Activated T-helper 1 cell treated with Interleukin-2 at 50 U/mL for 16 hours (primary cell): Measurements from ENCODE around the gene RFX8.
"Not testable (repeated sequence)": the region's sequence is repeated elsewhere in the genome, so short reads cannot be mapped to it uniquely, and the experiment has no call there.

ENCODE experiments used
- DNase-seq: peaks from one replicate; pipeline ENCODE4 v3.0.0-alpha.2; 2020; ENCODE audit warnings: low read depth

The RFX8 gene

DNA sequence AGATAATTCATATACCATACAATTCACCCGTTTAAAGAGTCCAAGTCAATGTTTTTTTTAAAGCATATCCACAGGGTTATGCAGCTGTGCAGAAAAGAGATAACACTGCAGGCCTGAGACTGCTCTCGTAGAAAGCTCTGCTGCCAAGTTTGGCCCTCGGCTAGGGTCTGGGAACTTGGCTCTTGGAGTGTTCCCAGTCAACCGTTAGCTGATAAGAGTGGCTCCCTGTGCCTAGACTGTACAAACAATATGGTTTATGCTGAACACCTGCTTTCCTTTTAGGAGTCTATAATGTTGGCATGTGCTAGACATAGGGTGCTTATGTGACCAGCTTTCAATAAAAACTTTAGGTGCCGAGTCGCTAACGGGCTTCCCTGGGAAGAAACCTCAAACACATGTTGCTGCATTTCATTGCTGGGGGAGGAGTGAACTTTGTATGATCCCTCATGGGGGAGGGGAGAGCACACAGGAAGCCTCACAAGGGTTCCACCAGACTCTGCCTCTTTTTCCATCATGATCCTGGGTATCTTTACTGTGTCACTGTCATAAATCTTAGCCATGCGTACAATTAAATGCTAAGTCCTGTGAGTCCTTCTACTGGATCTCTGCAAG lies 34.7 kb downstream of the RFX8 start:
- DNase-seq: no peak

DNA sequence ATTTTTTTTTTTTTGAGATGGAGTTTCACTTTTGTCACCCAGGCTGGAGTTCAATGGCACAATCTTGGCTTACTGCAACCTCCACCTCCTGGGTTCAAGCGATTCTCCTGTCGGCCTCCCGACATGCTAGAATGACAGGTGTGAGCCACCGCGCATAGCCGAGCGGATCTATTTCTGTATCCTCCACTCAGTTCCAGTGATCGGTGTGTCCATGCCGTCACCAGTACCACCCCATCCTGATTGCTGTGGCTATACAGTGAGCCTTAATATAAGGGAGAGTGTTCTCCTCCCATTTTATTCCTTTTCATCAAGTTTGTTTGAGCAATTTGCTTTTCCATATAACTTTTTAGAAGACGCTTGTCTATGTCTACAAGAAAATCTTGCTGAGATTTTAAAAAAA lies 35.2 kb downstream of the RFX8 start:
- no peak for DNase-seq

DNA sequence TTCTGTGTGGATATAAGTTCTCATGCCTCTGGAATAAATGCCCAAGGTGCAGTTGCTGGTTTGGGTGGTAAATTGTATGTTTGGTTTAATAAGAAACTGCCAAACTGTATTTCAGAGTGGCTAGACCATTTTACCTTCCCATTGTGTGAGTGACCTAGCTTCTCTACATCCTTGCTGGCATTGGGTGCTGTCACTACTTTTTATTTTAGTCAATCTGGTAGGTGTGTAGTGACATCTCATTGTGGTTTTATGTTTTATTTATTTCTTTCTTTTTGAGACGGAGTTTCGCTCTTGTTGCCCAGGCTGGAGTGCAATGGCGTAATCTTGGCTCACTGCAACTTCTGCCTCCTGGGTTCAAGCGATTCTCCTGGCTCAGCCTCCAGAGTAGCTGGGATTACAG lies 36.4 kb downstream of the RFX8 start:
- DNase-seq: not testable (repeated sequence)

DNA sequence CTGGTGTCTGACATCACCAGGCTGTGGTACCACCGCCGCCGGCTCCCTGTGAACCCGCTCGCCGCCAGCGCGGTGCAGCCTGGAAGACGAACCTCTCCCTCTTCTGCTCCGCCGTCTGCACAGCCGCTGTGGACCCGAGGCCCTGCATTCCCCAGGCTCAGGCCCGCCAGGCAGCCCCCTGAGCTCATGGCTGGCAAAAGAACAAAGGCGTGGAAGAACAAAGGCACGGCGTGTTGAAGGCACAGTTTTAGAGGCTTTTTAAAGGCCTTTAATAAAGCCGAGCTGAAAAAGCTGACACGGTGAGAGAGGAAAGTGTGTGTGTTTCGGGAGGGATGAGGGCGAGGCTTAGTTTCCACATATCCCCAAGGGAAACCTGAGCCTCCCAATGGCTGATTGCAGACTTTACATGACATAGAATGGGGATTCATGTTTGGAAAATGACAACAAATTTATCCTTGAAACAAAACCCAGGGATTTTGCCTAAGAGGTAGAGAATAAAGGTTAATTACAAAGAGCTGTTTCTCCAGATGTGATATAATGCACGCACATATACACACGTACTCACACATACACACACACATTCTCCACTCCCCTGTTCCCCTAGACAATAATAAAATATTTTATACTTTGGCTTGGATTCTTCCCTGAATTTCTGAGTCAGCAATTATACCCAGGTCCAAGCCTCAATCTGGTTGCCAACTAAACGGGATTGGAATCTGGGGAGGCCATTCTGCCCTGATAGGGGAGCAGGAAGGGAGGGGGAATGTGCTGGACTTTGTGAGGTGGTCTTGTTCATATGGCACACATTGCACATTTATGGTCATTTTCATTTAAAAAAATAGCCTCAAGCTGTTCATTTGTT lies 39.7 kb downstream of the RFX8 start:
- no peak for DNase-seq

DNA sequence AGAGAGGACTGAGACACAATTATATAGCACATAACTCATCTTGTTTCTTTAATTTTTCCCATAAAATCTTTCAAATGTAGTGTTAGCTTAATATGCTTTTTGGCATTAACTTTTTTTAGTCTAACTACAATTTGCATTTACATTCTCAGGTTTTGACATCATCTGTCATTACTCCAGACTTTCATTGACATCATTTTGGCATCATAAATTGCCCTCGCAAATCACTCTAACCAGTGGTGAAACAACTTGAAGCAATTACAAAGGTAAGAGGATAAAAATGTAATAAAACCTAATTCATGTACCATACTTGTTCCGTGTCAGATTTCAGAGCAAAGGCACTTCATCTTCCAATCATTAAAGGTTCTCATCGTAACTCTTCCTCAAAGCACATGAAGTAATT lies 41.4 kb downstream of the RFX8 start:
- no peak for DNase-seq

DNA sequence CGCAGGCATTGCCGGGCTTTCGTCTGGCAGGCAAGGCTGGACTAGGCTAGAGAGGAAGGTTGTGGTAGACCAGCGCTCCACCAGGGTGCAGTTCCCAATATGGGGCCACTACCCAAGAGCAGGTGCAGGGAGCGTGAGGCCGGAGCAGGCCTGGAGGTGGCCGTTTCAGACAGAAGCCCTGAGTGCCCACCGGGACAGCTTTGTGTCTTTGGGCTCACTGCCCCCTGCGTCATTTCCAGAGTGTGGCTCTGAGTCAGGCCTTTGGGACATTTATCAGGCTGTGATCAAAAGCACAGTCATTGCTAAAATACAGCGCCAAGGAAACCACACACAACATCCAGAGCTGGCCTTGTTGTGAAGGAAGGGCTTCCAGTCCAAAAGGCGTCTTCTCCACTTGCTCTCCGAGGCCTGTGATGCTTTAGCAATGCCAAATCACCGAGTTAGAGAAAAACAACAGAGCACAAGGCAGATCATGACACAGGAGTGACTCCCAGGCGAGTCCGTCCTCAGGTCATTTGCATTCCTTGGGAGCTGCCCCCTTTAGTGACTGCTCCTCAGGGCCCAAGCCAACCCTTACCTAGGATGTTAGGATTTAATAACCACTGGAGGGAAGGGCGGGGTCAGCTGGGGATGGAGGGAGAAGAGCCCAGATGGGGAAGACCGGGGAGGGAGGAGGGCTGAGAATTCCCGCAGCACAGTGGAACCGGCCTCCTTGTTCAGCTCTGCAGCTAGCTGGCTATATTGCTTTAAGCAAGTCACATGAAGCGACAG lies 42.3 kb downstream of the RFX8 start:
- no peak for DNase-seq

DNA sequence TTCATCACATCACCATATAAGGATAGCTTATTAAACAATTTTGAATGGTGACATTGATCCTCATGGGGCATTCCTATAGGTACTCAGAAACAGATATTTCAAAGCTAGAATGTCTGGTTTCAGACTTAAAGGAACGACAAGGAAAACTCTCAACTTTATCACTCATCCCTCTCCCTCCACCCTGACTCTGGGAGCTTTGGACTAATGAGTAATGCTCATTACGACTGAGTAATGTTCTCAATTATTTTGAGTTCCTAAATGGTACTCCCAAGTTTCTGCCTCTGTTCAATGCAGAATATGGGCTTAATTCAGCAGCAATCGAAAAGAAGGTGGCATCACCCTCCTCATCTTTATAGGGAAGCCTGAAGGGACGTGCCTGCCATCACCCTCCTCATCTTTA lies 43.4 kb downstream of the RFX8 start:
- no peak for DNase-seq

DNA sequence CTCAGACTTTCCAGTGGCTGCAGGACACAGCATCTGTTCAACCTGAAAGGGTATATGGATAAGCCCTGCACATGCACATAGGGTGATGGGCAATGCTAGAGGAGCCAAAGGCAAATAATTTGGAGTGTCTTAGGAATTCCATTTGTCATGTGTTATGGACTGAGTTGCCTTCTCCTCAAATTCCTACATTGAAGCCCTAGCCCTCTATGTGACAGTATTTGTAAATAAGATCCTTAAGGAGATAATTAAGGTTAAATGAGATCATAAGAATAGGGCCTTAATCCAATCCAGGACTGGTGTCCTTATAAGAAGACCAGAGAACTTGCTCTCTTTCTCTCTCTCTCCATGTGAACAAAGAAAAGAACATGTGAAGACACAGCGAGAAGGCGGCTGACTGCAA lies 44.8 kb downstream of the RFX8 start:
- no peak for DNase-seq

DNA sequence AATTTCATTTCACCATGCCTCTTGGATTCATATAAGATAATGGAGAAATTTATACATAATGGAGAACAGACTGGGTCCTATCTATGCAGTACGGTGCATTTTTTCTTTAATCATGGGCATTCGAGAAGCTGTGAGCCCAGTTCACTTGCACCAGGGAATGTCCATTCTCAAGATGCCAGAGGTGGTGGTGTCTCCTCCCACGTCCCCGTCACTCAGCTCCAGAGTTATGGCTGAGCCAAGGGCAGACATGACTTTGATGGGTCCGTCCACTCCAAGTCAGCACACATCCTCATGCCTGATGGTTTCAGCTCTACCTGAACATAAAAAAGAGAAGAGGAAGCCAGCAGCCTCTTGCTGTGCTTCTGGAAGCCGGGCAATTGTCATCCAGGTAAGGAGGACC lies 45.5 kb downstream of the RFX8 start:
- DNase-seq: no peak

DNA sequence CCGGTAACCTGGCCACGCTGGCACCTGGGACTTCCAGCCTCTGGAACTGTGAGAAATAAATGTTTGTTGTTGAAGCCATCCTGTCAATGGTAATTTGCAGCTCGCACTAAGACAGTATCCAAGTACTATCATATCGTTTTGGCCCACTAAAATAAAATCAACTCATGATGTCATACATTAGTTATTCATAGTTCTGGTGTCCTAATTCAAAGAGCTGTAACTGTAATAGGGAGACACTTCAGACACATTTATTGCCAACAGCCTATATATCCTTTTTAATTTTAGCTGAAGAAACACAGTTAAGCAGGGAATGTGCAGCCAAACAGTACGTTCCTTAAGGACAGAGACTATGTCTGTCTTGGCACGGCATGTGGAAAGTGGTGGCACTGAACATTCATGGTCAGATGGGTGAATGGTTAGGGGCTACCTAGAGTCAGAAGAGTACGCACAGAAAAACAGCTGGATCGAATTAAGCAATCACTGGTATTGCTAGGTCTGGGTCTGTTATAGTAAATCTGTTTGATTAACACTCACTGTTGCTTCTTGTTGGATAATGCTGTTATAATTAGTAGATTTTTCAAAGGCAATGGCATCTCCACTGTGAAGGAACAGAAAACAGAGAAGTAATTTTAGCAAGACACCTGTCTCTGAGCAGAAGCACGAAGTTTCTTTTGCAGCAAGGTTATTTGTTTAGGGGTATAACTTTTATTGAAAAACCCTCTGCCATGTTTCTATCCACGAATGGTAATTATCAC lies 46.3 kb downstream of the RFX8 start:
- no peak for DNase-seq

DNA sequence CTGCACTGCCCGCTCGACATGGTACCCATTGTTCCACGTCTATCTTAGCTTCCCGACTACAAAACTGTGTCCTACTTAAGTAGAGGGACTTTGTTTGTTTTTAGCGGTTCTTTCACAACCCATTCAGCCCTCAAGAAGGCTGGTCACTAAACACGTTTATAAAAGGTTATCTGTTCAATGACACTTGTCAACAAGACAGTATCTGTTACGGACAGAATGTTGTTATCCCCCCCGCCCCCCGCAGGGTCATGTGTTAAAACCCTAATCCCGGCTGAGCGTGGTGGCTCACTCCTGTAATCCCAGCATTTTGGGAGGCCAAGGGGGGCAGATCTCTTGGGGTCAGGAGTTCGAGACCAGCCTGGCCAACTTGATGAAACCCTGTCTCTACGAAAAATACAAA lies 47.2 kb downstream of the RFX8 start:
- DNase-seq: no peak

DNA sequence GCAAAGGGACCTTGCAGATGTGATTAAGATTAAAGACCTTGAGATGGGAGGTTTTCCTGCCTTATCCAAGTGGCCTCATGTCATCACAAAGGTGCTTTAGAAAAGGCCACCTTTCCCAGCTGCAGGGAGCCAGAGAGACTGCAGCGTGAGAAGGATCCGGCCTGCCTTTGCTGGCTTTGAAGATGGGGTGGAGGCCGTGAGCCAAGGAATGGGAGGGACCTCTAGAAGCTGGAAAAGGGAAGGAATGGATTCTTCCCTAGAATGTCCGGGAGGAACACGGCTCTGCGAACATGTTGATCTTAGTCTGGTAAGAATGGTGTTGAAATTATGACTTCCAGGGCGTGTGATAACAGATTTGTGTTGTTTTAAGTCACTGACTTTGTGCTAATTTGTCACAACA lies 47.7 kb downstream of the RFX8 start:
- DNase-seq: no peak

DNA sequence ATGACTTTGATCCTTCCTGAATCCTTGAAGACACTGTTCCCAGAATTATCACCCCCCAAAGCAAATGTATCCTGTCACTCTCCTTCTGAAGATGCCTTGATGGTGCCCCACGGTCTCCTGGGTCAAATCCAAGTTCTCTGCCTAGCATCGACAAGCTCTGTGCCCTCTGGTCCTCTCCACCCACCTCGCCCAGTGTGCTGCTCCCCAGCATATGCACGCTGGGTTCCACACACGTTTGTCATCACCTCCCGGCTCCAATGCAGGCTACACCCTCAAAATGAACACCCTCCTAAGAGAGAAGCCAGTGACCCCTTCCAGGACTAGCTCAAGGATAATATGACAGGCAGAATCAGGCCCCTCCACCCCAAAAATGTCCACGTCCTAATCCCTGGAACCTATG lies 48.1 kb downstream of the RFX8 start:
- no peak for DNase-seq

DNA sequence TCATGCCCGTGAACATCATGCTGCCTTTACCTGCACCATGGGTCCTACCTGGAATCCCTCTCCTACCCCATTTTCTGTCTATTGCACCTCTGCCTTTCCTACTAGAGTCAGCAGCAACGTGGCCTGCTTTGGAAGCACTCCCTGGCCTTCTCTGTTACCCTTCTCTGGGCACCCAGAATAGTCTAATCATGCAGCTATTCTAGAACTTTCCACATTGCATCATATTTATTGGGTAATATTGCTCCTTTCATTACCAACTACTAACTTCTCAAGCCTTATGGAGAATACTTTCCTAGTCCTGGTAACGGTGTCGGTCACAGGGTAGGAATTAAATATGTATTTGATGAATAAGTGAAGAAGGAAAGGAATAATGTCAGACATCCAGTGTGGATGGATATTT lies 54.3 kb downstream of the RFX8 start:
- no peak for DNase-seq

DNA sequence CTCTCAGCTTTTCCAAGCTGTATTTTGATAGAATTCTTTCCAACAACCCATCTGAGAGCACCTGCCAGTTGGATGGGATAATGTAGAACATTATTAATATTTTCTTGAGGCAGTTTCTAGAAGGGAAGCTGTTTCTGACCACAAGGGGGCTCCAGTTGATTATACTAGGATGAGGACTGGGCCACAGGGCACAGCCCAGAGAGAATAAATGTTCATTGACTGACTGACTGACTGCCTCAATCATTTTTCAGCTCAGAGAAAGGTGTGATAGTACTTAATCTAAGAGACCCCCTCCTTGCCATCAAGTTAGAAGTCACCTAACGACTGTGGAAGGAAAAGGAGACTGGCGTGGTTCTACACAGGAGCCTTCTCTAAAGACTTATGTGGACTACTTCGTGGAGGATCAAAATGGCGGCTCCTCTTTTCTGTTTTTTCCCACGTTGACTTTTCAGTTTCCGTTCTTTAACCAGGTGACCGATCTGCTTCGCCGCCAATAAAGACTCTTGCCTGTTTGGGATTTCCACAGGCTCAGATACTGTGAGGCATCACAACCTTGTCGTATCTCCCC lies 55.7 kb downstream of the RFX8 start:
- DNase-seq: peak; percentile 7

DNA sequence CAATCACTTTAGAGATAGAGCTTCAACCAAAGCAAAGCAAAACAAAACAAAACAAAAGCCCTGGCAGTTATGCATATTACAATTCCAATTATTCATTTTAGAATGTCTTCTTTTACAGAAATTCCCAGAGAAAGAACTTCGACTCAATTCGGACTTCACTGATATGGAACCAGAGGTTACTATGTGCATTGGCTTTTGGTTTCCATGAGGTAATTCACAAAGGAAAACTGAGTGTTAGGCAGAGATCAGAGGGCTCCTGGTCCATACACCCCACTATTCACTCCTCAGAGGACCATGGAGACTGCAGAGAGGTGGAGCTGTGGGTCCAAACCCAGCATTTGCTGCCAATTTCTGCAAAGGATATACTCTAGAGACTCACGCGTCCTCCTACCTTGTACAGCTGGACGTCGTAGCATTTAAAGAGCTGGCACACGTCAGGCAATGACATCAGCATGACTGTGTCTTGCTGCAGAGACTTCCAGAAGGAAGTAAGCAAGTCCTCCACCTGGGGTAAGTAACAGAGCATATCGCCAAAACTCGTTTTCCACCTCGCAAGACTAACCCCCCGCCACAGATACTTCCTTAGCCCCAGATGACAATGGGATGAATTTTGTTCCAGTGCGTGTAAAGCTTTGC lies 56.3 kb downstream of the RFX8 start:
- no peak for DNase-seq

DNA sequence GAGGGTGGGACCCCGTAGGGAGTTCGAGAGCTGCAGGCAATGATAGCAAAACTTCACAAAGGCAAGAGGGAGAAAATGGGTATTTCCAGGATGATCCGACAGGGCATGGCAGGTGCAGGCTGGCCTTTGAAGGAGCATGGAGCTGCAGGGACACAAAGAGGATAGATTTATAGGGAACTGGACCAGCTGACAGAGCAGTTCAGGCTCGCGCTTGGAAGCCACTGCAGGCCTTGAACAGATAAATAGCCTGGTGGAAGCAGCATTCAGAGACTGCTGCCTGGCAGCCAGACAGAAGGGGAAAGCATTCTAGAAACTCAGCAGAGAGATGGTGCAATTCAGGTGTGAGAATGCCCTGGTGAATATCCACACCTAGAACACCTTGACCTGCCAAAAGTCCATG lies 58.3 kb downstream of the RFX8 start:
- DNase-seq: no peak

DNA sequence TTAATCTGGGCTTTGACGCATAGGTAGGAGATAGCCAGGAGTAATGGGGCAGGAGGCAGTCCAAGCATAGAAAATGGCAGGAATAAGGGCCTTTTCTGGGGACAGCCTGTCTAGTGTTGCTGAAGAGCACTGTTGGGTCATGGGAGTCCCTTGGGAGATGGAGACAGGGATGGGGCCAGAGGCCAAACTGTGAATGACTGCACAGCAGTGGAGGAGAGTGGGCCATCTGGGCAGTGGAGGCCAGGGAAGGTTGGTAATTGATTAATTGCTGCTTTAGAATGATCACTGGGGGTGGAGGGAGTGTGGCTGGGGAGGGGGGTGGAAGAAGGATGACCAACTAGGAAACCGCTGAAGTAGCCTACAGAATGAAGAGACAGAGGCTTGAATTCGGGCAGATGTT lies 59.0 kb downstream of the RFX8 start:
- DNase-seq: no peak

DNA sequence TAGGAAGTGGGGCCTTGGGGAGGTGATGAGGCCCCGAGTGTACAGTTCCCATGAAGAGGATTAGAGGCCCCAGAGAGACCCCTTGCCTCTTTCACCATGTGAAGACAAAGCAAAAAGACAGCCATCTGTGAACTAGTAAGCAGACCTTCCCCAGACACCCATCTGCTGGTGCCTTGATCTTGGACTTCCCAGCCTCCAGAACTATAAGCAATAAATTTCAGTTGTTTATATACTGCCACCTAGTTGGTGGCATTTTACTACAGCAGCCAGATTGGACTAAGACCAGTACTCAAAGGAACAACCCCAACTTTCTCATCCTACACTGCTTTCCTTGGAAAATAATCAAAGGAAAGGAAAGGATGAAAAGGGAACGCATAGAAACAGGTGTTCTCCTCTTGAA lies 59.7 kb downstream of the RFX8 start:
- DNase-seq: no peak

DNA sequence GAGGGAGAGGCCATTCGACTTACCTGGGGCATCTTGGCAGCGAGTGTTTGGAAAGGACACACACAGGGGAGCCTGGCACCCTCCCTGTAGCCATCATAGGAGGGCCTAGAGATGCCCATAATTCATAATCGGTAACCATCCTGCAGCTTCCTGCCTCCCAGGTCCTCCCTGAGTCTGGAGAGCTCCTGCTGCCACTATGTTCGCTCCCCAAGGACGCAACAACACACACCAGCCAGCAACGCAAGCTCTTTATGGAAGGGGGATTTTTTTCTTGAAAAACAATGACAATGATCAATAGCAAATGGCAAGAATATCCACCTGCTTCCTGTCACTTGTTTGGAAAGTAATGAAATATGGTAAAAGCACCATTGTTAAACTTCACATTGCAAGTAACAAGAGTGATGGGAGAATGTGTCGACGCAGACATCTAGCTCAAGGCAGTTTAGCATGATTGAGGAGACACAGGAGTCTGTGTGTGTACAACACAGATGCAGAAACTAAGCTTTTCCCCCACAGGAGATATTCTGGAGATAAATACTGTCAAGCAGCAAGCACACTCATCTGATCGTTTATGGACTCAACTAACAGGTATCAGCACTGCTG lies 62.7 kb downstream of the RFX8 start:
- DNase-seq: no peak

DNA sequence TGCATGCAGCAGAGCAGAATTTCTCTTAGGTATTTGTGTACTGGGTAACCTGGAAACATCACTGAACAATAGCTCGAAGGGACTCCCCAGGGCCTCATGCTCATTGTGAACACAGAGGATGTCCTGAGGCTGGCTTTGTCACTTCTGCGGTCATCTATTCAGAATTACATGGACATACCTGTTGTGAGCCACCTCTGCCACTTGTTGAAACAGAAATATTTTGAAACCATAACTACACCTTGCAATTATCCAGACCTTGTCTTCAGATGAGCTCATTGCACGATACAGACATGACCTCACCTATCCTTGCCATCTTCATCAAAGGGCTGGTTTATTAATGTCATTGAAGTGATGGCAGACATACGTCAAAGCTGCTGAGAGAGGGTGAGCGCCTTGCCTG lies 64.2 kb downstream of the RFX8 start:
- no peak for DNase-seq
